Keratinocyte (primary cell): Measurements from ENCODE around the gene ERFE. TPM values are rescaled to one million over a fixed set of nuclear protein-coding genes. Genes with fewer than 3 reads are reported as not detected.

Source experiments
- DNase-seq: peaks from one replicate; pipeline ENCODE4 v3.0.0-alpha.2; 2011; ENCODE audit warnings: low read depth, missing footprints, low spot score
- FAIRE-seq: peaks from 2 replicates; lab custom pipeline; 2011; peaks lifted over from hg19 to GRCh38; lab: Jason Lieb, UNC
- H2AFZ ChIP-seq: 2 replicates; pipeline ENCODE4 v1.6.0; 2012; ENCODE audit warnings: low read length, control low read depth, inconsistent platforms; ENCODE audit not compliant: control insufficient read depth
- H3K27ac ChIP-seq: 2 replicates; pipeline ENCODE4 v1.5.1; 2011; ENCODE audit warnings: low read length; ENCODE audit not compliant: control insufficient read depth, insufficient read depth
- H3K27me3 ChIP-seq: 3 replicates; pipeline ENCODE4 v1.6.0; 2011; ENCODE audit warnings: low read length; ENCODE audit not compliant: control insufficient read depth, insufficient read depth; ENCODE audit errors: extremely low read depth
- H3K36me3 ChIP-seq, 2 experiments: 2 replicates in 1 of 2; 3 replicates in 1 of 2; pipeline ENCODE4 v1.5.1; 2011; ENCODE audit warnings: low read length in 2 of 2, mild to moderate bottlenecking in 1 of 2; ENCODE audit not compliant: control insufficient read depth in 2 of 2, insufficient read depth in 2 of 2; ENCODE audit errors: extremely low read depth in 1 of 2
- H3K4me1 ChIP-seq: 3 replicates; pipeline ENCODE4 v1.5.1; 2011; ENCODE audit warnings: low read length; ENCODE audit not compliant: control insufficient read depth, insufficient read depth; ENCODE audit errors: extremely low read depth
- H3K4me2 ChIP-seq: 3 replicates; pipeline ENCODE4 v1.6.0; 2011; ENCODE audit warnings: low read depth, low read length; ENCODE audit not compliant: control insufficient read depth, insufficient read depth; ENCODE audit errors: extremely low read depth
- H3K4me3 ChIP-seq, 3 experiments: fragments of 200-600 bp in 1 of 3; sonication (generic) in 1 of 3; 2 replicates in 2 of 3; 3 replicates in 1 of 3; pipeline ENCODE4 v1.5.1; 2011 to 2016; ENCODE audit warnings: low read length in 3 of 3, mild to moderate bottlenecking in 3 of 3, control low read depth in 2 of 3, inconsistent platforms in 1 of 3, low read depth in 1 of 3, mixed read lengths in 1 of 3, mixed run types in 1 of 3, moderate library complexity in 1 of 3; ENCODE audit not compliant: control insufficient read depth in 2 of 3, insufficient read depth in 2 of 3; ENCODE audit errors: extremely low read depth in 1 of 3
- H3K79me2 ChIP-seq: 2 replicates; pipeline ENCODE4 v1.6.0; 2012; ENCODE audit warnings: low read length; ENCODE audit not compliant: control insufficient read depth, insufficient read depth
- H3K9ac ChIP-seq: 3 replicates; pipeline ENCODE4 v1.6.0; 2011; ENCODE audit warnings: low read length; ENCODE audit not compliant: control insufficient read depth, insufficient read depth; ENCODE audit errors: extremely low read depth
- H3K9me1 ChIP-seq: 3 replicates; pipeline ENCODE4 v1.6.0; 2011; ENCODE audit warnings: low read length; ENCODE audit not compliant: control insufficient read depth, insufficient read depth; ENCODE audit errors: extremely low read depth
- H3K9me3 ChIP-seq: 2 replicates; pipeline ENCODE4 v1.5.1; 2012; ENCODE audit warnings: low read depth, low read length; ENCODE audit not compliant: control insufficient read depth
- H4K20me1 ChIP-seq: 3 replicates; pipeline ENCODE4 v1.6.0; 2011; ENCODE audit warnings: low read length; ENCODE audit not compliant: control insufficient read depth, insufficient read depth; ENCODE audit errors: extremely low read depth
- CTCF ChIP-seq, 3 experiments: IDR thresholded peaks in 1 of 3; conservative IDR thresholded peaks in 1 of 3; optimal IDR thresholded peaks in 1 of 3; 2 replicates in 2 of 3; 3 replicates in 1 of 3; pipeline versions ENCODE3 to v1.5.1; 2011; ENCODE audit warnings: low read length in 3 of 3, mild to moderate bottlenecking in 3 of 3, moderate library complexity in 2 of 3, control low read depth in 1 of 3, inconsistent platforms in 1 of 3; ENCODE audit not compliant: insufficient read depth in 2 of 3; ENCODE audit errors: extremely low read depth in 1 of 3
- EZH2 ChIP-seq: IDR thresholded peaks from one replicate; pipeline ENCODE4 v1.6.1; 2012; ENCODE audit warnings: inconsistent platforms, mild to moderate bottlenecking, low read length, moderate library complexity
- dilution Hi-C: fragments of 300-500 bp; cut with MboI; formaldehyde crosslinking; loops from one replicate; pipeline ENCODE4 v1.7.0; 2020; ENCODE audit warnings: low sequenced_read_pairs; ENCODE audit not compliant: extremely low pct_ligation_motif_present
- polyA plus RNA-seq, 5 experiments: library from polyadenylated mRNA; depleted of rRNA in 3 of 5; stranded (reverse) in 3 of 5; stranded (forward) in 1 of 5; unstranded in 1 of 5; fragments of >200 nt; gene quantifications; 1 replicate in 1 of 5; 2 replicates in 3 of 5; 3 replicates in 1 of 5; pipeline versions ENCODE4 v1.2.1 to v1.2.3, GENCODE V29; 2011 to 2012; ENCODE audit warnings: missing spikeins in 2 of 5, low read depth in 1 of 5, low replicate concordance in 1 of 5

Gene ERFE
- polyA plus RNA-seq, 1 donor (not counting 4 experiments of a cell fraction or from before 2014, with no cell fraction given), result 0.14 TPM

GRCh38 chr2:238150686-238151085 lies 8.1 kb upstream of the ERFE start:
- H3K9me1 ChIP-seq, result no peaks in the 10 kb centered on the region
- H3K4me2 ChIP-seq, result no peak overlapping the region
- no peaks in the 10 kb centered on the region for H3K36me3 ChIP-seq
- H3K27ac ChIP-seq, result no peak overlapping the region
- H3K79me2 ChIP-seq, result no peaks in the 10 kb centered on the region
- H3K4me1 ChIP-seq, result no peaks in the 10 kb centered on the region
- H3K9me3 ChIP-seq, result no peaks in the 10 kb centered on the region
- FAIRE-seq, result no peak
- H4K20me1 ChIP-seq, result no peaks in the 10 kb centered on the region
- TF ChIP-seq CTCF (optimal IDR thresholded peaks at IDR 0.05 in 1 of 3, IDR thresholded peaks at IDR 0.05 in 1 of 3, conservative IDR thresholded peaks at IDR 0.05 in 1 of 3; ENCODE audit: extremely low read depth in 1 of 3, insufficient read depth in 2 of 3, low read length in 3 of 3) (no peak), EZH2 (no peak)
- H3K9ac ChIP-seq, result no peak overlapping the region
- no peaks in the 10 kb centered on the region for H3K27me3 ChIP-seq
- no peak for DNase-seq
- H3K4me3 ChIP-seq, result no peak overlapping the region
- dilution Hi-C loops, result no loop called here
- no peak overlapping the region for H2AFZ ChIP-seq

GRCh38 chr2:238151205-238151604 lies 7.6 kb upstream of the ERFE start:
- Histone ChIP-seq H3K36me3 (no peaks in the 10 kb centered on the region), H4K20me1 (no peaks in the 10 kb centered on the region), H3K4me3 (no peak overlapping the region), H3K27me3 (no peaks in the 10 kb centered on the region), H3K9ac (no peak overlapping the region), H3K79me2 (no peaks in the 10 kb centered on the region), H3K27ac (no peak overlapping the region), H2AFZ (no peak overlapping the region), H3K9me3 (no peaks in the 10 kb centered on the region), H3K9me1 (no peaks in the 10 kb centered on the region), H3K4me2 (no peak overlapping the region), H3K4me1 (no peaks in the 10 kb centered on the region)
- dilution Hi-C loops, result no loop called here
- no peak for TF ChIP-seq EZH2
- TF ChIP-seq CTCF (optimal IDR thresholded peaks at IDR 0.05 in 1 of 3, IDR thresholded peaks at IDR 0.05 in 1 of 3, conservative IDR thresholded peaks at IDR 0.05 in 1 of 3; ENCODE audit: extremely low read depth in 1 of 3, insufficient read depth in 2 of 3, low read length in 3 of 3), result no peak
- no peak for FAIRE-seq
- DNase-seq, result no peak
